OCI-LY7 (cell line): ENCODE data around the gene AUNIP.

Experiments
- CTCF ChIP-seq: fragments of 200-600 bp; sonication (generic); conservative IDR thresholded peaks from 2 replicates; pipeline ENCODE4 v1.5.1; 2014; ENCODE audit warnings: mild to moderate bottlenecking, antibody characterized with exemption, low read length, moderate library complexity, mixed read lengths
- EZH2phosphoT487 ChIP-seq: fragments of 200-600 bp; sonication (generic); IDR thresholded peaks from 2 replicates; pipeline ENCODE4 v1.6.1; 2018; ENCODE audit warnings: low read depth, borderline replicate concordance, mild to moderate bottlenecking, mixed run types, antibody characterized with exemption, low read length, moderate library complexity, mixed read lengths

- no peak for TF ChIP-seq CTCF
- no peak for TF ChIP-seq EZH2phosphoT487
Observed at GRCh38 chr1:25821630-25822091, 37.6 kb downstream of the AUNIP start.
